ENCODE results near the gene FAM240B.

FAM240B gene

GRCh38 chr9:38733503-38733902 is 13.6 kb upstream of the FAM240B start:
- Histone ChIP-seq H3K4me3 (ENCODE audit: low read length, poor library complexity, severe bottlenecking) (no peak overlapping the region), H4K20me1 (ENCODE audit: insufficient read depth, low read length, poor library complexity, severe bottlenecking) (no peaks in the 10 kb centered on the region), H3K4me1 (ENCODE audit: insufficient read depth, low read length, poor library complexity, severe bottlenecking) (no peaks in the 10 kb centered on the region), H3K9me3 (ENCODE audit: insufficient read depth, low read depth, low read length) (0 out of 2 replicates have a peak, but pooled peaks cover 4% of the 10 kb centered on the region), H2AFZ (ENCODE audit: low read length) (no peak overlapping the region), H3K27me3 (ENCODE audit: insufficient read depth, low read length, poor library complexity, severe bottlenecking) (no peaks in the 10 kb centered on the region), H3K4me2 (ENCODE audit: low read depth, low read length, poor library complexity, severe bottlenecking) (no peak overlapping the region), H3K9ac (ENCODE audit: low read depth, low read length, poor library complexity, severe bottlenecking) (no peak overlapping the region), H3K79me2 (ENCODE audit: insufficient read depth, low read length) (no peaks in the 10 kb centered on the region), H3F3A (ENCODE audit: low read depth) (no peaks in the 10 kb centered on the region), H3K9me2 (replicated peaks; ENCODE audit: low read depth, low read length) (no peaks in the 10 kb centered on the region), H3K36me3 (ENCODE audit: insufficient read depth, low read length) (no peaks in the 10 kb centered on the region)
- no peak for TF ChIP-seq CTCF (conservative IDR thresholded peaks at IDR 0.05; ENCODE audit: low read length)
- no peak for TF ChIP-seq EZH2phosphoT487 (IDR thresholded peaks at IDR 0.05; ENCODE audit: borderline replicate concordance)

- no peaks in the 10 kb centered on the region for H3K4me1 ChIP-seq (ENCODE audit: insufficient read depth, low read length, poor library complexity, severe bottlenecking)
- no peaks in the 10 kb centered on the region for H3F3A ChIP-seq (ENCODE audit: low read depth)
- H4K20me1 ChIP-seq (ENCODE audit: insufficient read depth, low read length, poor library complexity, severe bottlenecking) = no peaks in the 10 kb centered on the region
- H2AFZ ChIP-seq (ENCODE audit: low read length) = no peak overlapping the region
- TF ChIP-seq EZH2phosphoT487 (IDR thresholded peaks at IDR 0.05; ENCODE audit: borderline replicate concordance) (no peak), CTCF (conservative IDR thresholded peaks at IDR 0.05; ENCODE audit: low read length) (no peak)
- H3K9me3 ChIP-seq (ENCODE audit: insufficient read depth, low read depth, low read length) = 0 out of 2 replicates have a peak, but pooled peaks cover 4% of the 10 kb centered on the region
- H3K36me3 ChIP-seq (ENCODE audit: insufficient read depth, low read length) = no peaks in the 10 kb centered on the region
- no peak overlapping the region for H3K9ac ChIP-seq (ENCODE audit: low read depth, low read length, poor library complexity, severe bottlenecking)
- no peak overlapping the region for H3K4me3 ChIP-seq (ENCODE audit: low read length, poor library complexity, severe bottlenecking)
- no peaks in the 10 kb centered on the region for H3K9me2 ChIP-seq (replicated peaks; ENCODE audit: low read depth, low read length)
- H3K4me2 ChIP-seq (ENCODE audit: low read depth, low read length, poor library complexity, severe bottlenecking) = no peak overlapping the region
- H3K27me3 ChIP-seq (ENCODE audit: insufficient read depth, low read length, poor library complexity, severe bottlenecking) = no peaks in the 10 kb centered on the region
- no peaks in the 10 kb centered on the region for H3K79me2 ChIP-seq (ENCODE audit: insufficient read depth, low read length)
Measured at GRCh38 chr9:38732885-38733284, 13.0 kb upstream of the FAM240B start.

- no peaks in the 10 kb centered on the region for H3K79me2 ChIP-seq (ENCODE audit: insufficient read depth, low read length)
- no peaks in the 10 kb centered on the region for H3K9me2 ChIP-seq (replicated peaks; ENCODE audit: low read depth, low read length)
- H3K9ac ChIP-seq (ENCODE audit: low read depth, low read length, poor library complexity, severe bottlenecking) = no peak overlapping the region
- H3K36me3 ChIP-seq (ENCODE audit: insufficient read depth, low read length) = no peaks in the 10 kb centered on the region
- no peak overlapping the region for H3K4me3 ChIP-seq (ENCODE audit: low read length, poor library complexity, severe bottlenecking)
- no peaks in the 10 kb centered on the region for H3K27me3 ChIP-seq (ENCODE audit: insufficient read depth, low read length, poor library complexity, severe bottlenecking)
- H3K4me2 ChIP-seq (ENCODE audit: low read depth, low read length, poor library complexity, severe bottlenecking) = no peak overlapping the region
- H2AFZ ChIP-seq (ENCODE audit: low read length) = no peak overlapping the region
- no peaks in the 10 kb centered on the region; the same call in 1 of the 2 replicates for H3K9me3 ChIP-seq (ENCODE audit: insufficient read depth, low read depth, low read length)
- H3F3A ChIP-seq (ENCODE audit: low read depth) = no peaks in the 10 kb centered on the region
- H4K20me1 ChIP-seq (ENCODE audit: insufficient read depth, low read length, poor library complexity, severe bottlenecking) = no peaks in the 10 kb centered on the region
- TF ChIP-seq EZH2phosphoT487 (IDR thresholded peaks at IDR 0.05; ENCODE audit: borderline replicate concordance) = no peak
- TF ChIP-seq CTCF (conservative IDR thresholded peaks at IDR 0.05; ENCODE audit: low read length) = no peak
- H3K4me1 ChIP-seq (ENCODE audit: insufficient read depth, low read length, poor library complexity, severe bottlenecking) = no peaks in the 10 kb centered on the region
Measured at GRCh38 chr9:38727497-38728001, 7.6 kb upstream of the FAM240B start.

Data from Loucy (cell line).